K562 (cell line): ENCODE results near the gene CAPN3. TPM values are rescaled to one million over a fixed set of nuclear protein-coding genes. Genes with fewer than 3 reads are reported as not detected.
"Not testable (repeated sequence)": the region's sequence is repeated elsewhere in the genome, so short reads cannot be mapped to it uniquely, and the experiment has no call there.

Experiments
- ATAC-seq: fragments of 200-7000 bp; cut with Tn5 transposase; 3 replicates; pipeline ENCODE4 v1.9.1; 2020; ENCODE audit warnings: moderate library complexity
- BruUV-seq: library from RNA; stranded (reverse); fragments of 400-500 nt; replicated peaks from 2 replicates; lab custom pipeline; 2021; lab: Mats Ljungman, UMichigan
- CTCF ChIA-PET: fragments of 300-600 bp; formaldehyde crosslinking; extraction: SDS; loops from one replicate; lab custom pipeline; 2021; ENCODE audit warnings: low intra/inter-chr PET ratio; lab: Yijun Ruan, JAX
- POLR2A ChIA-PET: fragments of 300-600, 350-650 bp; sonication (Branson Sonifier 250); formaldehyde crosslinking; extraction: SDS; loops from one replicate; lab custom pipeline; 2021; ENCODE audit warnings: antibody characterized with exemption, inconsistent platforms; lab: Yijun Ruan, JAX
- DNase-seq, 4 experiments: peaks; one replicate each; pipeline versions ENCODE4 v3.0.0 to v3.0.0-alpha.2; 2011 to 2018; ENCODE audit warnings: low spot score in 3 of 4, mixed read lengths in 3 of 4; ENCODE audit errors: extremely low read depth in 1 of 4
- FAIRE-seq: peaks from 2 replicates; lab custom pipeline; 2011; peaks lifted over from hg19 to GRCh38; lab: Jason Lieb, UNC
- H2AFZ ChIP-seq: 2 replicates; pipeline ENCODE4 v1.6.0; 2011; ENCODE audit warnings: low read depth, low read length, control low read depth, inconsistent platforms
- H3K27ac ChIP-seq: fragments of 200-600 bp; 3 replicates; pipeline ENCODE4 v1.8.0; 2011; ENCODE audit warnings: low read depth, mild to moderate bottlenecking, control low read depth, inconsistent platforms, low read length, moderate library complexity, mixed read lengths; ENCODE audit errors: extremely low read depth
- H3K27me3 ChIP-seq, 2 experiments: fragments of 300-600 bp in 1 of 2; 2 replicates in 1 of 2; 3 replicates in 1 of 2; pipeline versions ENCODE4 v1.6.0 to v1.8.0; 2011; ENCODE audit warnings: inconsistent platforms in 2 of 2, low read length in 2 of 2, mild to moderate bottlenecking in 1 of 2, mixed read lengths in 1 of 2, moderate library complexity in 1 of 2; ENCODE audit not compliant: control insufficient read depth in 2 of 2, insufficient read depth in 2 of 2
- H3K36me3 ChIP-seq: fragments of 300-600 bp; 3 replicates; pipeline ENCODE4 v1.8.0; 2011; ENCODE audit warnings: mild to moderate bottlenecking, low read length, inconsistent platforms; ENCODE audit not compliant: control insufficient read depth, insufficient read depth
- H3K4me1 ChIP-seq, 2 experiments: fragments of 200-600 bp in 1 of 2; replicated peaks in 1 of 2; 2 replicates in 1 of 2; 3 replicates in 1 of 2; pipeline versions ENCODE4 v1.5.1 to v1.8.0; 2011; ENCODE audit warnings: inconsistent platforms in 2 of 2, low read length in 2 of 2, mild to moderate bottlenecking in 1 of 2, mixed read lengths in 1 of 2, moderate library complexity in 1 of 2; ENCODE audit not compliant: control insufficient read depth in 2 of 2, insufficient read depth in 2 of 2
- H3K4me2 ChIP-seq: 2 replicates; pipeline ENCODE4 v1.6.1; 2011; ENCODE audit warnings: low read length, control low read depth, inconsistent platforms, mixed read lengths; ENCODE audit not compliant: insufficient read depth
- H3K4me3 ChIP-seq: fragments of 200-600 bp; sonication (generic), shearing (Covaris generic); 2 replicates; pipeline ENCODE4 v1.5.1; 2016; ENCODE audit warnings: control low read depth, inconsistent platforms
- H3K79me2 ChIP-seq: fragments of 200-600 bp; 3 replicates; pipeline ENCODE4 v1.8.0; 2011; ENCODE audit warnings: low read length, inconsistent platforms; ENCODE audit not compliant: control insufficient read depth, insufficient read depth
- H3K9ac ChIP-seq, 2 experiments: 2 replicates each; pipeline versions ENCODE4 v1.6.0 to v1.6.1; 2011; ENCODE audit warnings: low read depth in 2 of 2, low read length in 2 of 2, control low read depth in 1 of 2, inconsistent platforms in 1 of 2, mild to moderate bottlenecking in 1 of 2, mixed read lengths in 1 of 2; ENCODE audit not compliant: insufficient read depth in 1 of 2
- H3K9me1 ChIP-seq: one replicate; pipeline ENCODE4 v1.6.0; 2011; ENCODE audit warnings: inconsistent platforms, mild to moderate bottlenecking, low read length, moderate library complexity; ENCODE audit not compliant: control insufficient read depth, insufficient read depth
- H3K9me3 ChIP-seq: replicated peaks from 2 replicates; pipeline ENCODE4 v1.5.1; 2011; ENCODE audit warnings: low read depth, low read length, inconsistent platforms; ENCODE audit not compliant: control insufficient read depth, insufficient read depth
- H4K20me1 ChIP-seq: replicated peaks from 2 replicates; pipeline ENCODE4 v1.6.1; 2011; ENCODE audit warnings: low read length, inconsistent platforms, mixed read lengths; ENCODE audit not compliant: control insufficient read depth, insufficient read depth
- CBFA2T2 ChIP-seq: fragments of 450-650 bp; conservative IDR thresholded peaks from 2 replicates; pipeline ENCODE4 v1.6.1; 2017; ENCODE audit warnings: mild to moderate bottlenecking
- RAD51 ChIP-seq: fragments of 450-650 bp; IDR thresholded peaks from 2 replicates; pipeline ENCODE4 v1.7.1; 2016; ENCODE audit warnings: low read depth, mild to moderate bottlenecking, borderline replicate concordance
- TFE3 ChIP-seq: fragments of 450-650 bp; formaldehyde crosslinking; IDR thresholded peaks from 2 replicates; pipeline ENCODE4 v1.4.0; 2020; ENCODE audit warnings: mild to moderate bottlenecking, mixed read lengths
- USF2 ChIP-seq: sonication (generic); formaldehyde crosslinking; IDR thresholded peaks from 2 replicates; pipeline ENCODE4 v1.5.0; 2020; ENCODE audit warnings: missing genetic modification reagents
- ZBTB2 ChIP-seq: fragments of 450-650 bp; IDR thresholded peaks from 2 replicates; pipeline ENCODE4 v1.6.1; 2016; ENCODE audit warnings: antibody characterized with exemption
- WGBS: fragments of 100-300 bp; shearing (Covaris generic); methylation state at CpG from one replicate; pipeline ENCODE4 v1.1.6; 2016; ENCODE audit warnings: low coverage, mixed read lengths; ENCODE audit not compliant: insufficient coverage; ENCODE audit errors: missing lambda C conversion rate; 5-methylcytosine and 5-hydroxymethylcytosine counted together
- in situ Hi-C: fragments of 300-500 bp; cut with MboI; formaldehyde crosslinking; loops from 4 replicates; pipeline ENCODE4 v1.15.0; 2018; ENCODE audit warnings: inconsistent platforms, mixed read lengths
- intact Hi-C: fragments of 100-400 bp; cut with micrococcal nuclease; formaldehyde crosslinking; loops from 2 replicates; pipeline ENCODE4 v1.14.2; 2022
- polyA plus RNA-seq, 8 experiments: library from polyadenylated mRNA; depleted of rRNA in 4 of 8; stranded (reverse) in 5 of 8; unstranded in 3 of 8; fragments of >200 nt; fragmentation: Nextera tagmentation in 2 of 8; fragmentation: Illumina TruSeq in 1 of 8; extraction: Ambion mirVana in 2 of 8; extraction: Trizol in 1 of 8; gene quantifications; 2 replicates each; pipeline versions ENCODE4 v1.2.1 to v1.2.3, GENCODE V29; 2011 to 2014; ENCODE audit warnings: inconsistent platforms in 1 of 8, missing spikeins in 1 of 8
- total RNA-seq, 7 experiments: library from RNA; depleted of rRNA in 6 of 7; stranded (reverse); fragments of >200 nt in 6 of 7; fragmentation: Illumina TruSeq in 2 of 7; extraction: Trizol in 2 of 7; gene quantifications; 2 replicates each; pipeline versions ENCODE4 v1.2.1 to v1.2.3, GENCODE V29; 2011 to 2021; ENCODE audit warnings: low replicate concordance in 1 of 7

Gene CAPN3
- total and polyA plus RNA-seq, 9 of the 15 experiments (the other 6 are each of a cell fraction or from before 2014, with no cell fraction given), result 0.03 to 0.34 (median 0.20) TPM; not detected in 2

GRCh38 chr15:42315521-42315920 lies 43.8 kb upstream of the CAPN3 start (continued):
- no peak for TF ChIP-seq ZBTB2

GRCh38 chr15:42316282-42316805 lies 43.0 kb upstream of the CAPN3 start:
- CTCF ChIA-PET, H3K9ac ChIP-seq, H3K79me2 ChIP-seq, BruUV-seq, H3K27ac ChIP-seq, H3K36me3 ChIP-seq, H3K4me3 ChIP-seq, in situ Hi-C loops, H3K4me1 ChIP-seq, ATAC-seq, POLR2A ChIA-PET, intact Hi-C loops, DNase-seq, H3K4me2 ChIP-seq, H2AFZ ChIP-seq, H3K27me3 ChIP-seq, H3K9me3 ChIP-seq, H4K20me1 ChIP-seq, H3K9me1 ChIP-seq, FAIRE-seq: not testable (repeated sequence)
- WGBS, result 26% methylated on average over 7 of the region's 11 CpGs
- TF ChIP-seq TFE3 (CRISPR knock-in tag) (peak; percentile 69), USF2 (CRISPR knock-in tag) (peak; percentile 20; the same call in 1 of the 2 replicates), RAD51 (peak; percentile 75), CBFA2T2 (peak; percentile 23; the same call in 1 of the 2 replicates)
